ENCODE results near the gene TFR2. TPM values are rescaled to one million over a fixed set of nuclear protein-coding genes. Genes with fewer than 3 reads are reported as not detected.

Gene TFR2
- total RNA-seq, 1 experiment from 2014 or later: 11.8 TPM

DNA sequence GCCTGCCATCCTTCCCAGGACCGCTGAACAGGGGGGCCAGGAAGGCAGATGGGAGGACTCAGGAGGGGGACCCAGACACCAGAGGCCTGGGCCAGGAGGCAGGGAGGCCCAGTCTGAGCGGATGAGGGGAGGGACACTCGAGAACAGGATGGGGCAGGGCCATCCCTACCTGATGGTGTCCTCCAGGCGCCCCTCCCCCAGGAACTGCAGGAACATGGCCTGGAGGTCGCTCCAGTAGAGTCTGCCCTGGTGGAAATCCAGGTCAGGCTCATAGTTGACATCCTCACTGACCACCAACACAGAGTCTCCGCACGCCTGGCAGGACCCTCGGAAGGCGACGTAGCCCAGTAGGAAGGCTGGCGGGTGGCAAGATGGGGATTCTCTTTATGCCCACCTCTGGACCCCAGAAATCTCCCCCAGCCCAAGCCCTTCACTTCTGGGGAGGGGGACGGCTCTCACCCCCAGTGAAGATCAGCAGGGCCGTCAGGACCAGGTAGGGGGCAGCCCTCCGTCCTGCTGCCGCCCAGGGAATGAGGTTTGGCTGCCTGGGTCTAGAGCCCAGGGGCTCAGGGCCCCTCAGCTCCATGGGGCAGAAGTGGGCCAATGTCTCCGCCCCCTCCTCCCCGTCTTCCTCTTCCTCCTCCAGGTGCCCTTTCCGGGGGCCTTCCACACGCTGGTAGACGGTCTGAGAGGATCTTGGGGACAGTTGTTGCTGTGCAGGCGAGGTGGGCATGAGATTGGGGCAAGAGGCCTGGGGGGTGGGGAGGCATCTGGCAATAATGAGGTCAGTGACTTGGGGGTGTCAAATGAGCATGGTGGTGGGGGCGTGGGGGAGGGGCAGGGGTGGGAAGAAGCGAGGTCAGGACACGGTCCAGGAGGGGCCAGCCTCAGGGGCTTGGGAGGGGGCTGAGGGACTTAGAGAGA is 573 bp downstream of the TFR2 start:
- no peak overlapping the region for H2AFZ ChIP-seq (ENCODE audit: low read depth, low read length, poor library complexity, severe bottlenecking)
- ChIA-PET POLR2A (no interaction called here), RAD21 (ENCODE audit: low non-redundant PET in 1 of 2, low total read pairs in 2 of 2, uncharacterized antibody in 2 of 2, unreplicated experiment in 2 of 2) (no interaction called here), CTCF (no interaction called here)
- no peak overlapping the region for H3K27ac ChIP-seq (ENCODE audit: low read depth, low read length)
- H3K9ac ChIP-seq (ENCODE audit: low read length): no peak overlapping the region
- no peak for ATAC-seq
- H3K9me2 ChIP-seq (ENCODE audit: insufficient read depth): no peaks in the 10 kb centered on the region
- TF ChIP-seq CBX3 (IDR thresholded peaks at IDR 0.05; ENCODE audit: low read depth) (no peak), JUND (IDR thresholded peaks at IDR 0.05) (no peak), ELF1 (IDR thresholded peaks at IDR 0.05; ENCODE audit: borderline replicate concordance, low read depth) (no peak), TCF7L2 (IDR thresholded peaks at IDR 0.05; ENCODE audit: borderline replicate concordance, extremely low read depth, insufficient read depth, insufficient read length) (no peak), POLR2A (IDR thresholded peaks at IDR 0.05; ENCODE audit: borderline replicate concordance, extremely low read depth, insufficient read depth, insufficient read length) (no peak), FOSL1 (IDR thresholded peaks at IDR 0.05; ENCODE audit: low read depth) (no peak), ZFX (IDR thresholded peaks at IDR 0.05) (no peak)
- TF ChIP-seq, protein P1, sequence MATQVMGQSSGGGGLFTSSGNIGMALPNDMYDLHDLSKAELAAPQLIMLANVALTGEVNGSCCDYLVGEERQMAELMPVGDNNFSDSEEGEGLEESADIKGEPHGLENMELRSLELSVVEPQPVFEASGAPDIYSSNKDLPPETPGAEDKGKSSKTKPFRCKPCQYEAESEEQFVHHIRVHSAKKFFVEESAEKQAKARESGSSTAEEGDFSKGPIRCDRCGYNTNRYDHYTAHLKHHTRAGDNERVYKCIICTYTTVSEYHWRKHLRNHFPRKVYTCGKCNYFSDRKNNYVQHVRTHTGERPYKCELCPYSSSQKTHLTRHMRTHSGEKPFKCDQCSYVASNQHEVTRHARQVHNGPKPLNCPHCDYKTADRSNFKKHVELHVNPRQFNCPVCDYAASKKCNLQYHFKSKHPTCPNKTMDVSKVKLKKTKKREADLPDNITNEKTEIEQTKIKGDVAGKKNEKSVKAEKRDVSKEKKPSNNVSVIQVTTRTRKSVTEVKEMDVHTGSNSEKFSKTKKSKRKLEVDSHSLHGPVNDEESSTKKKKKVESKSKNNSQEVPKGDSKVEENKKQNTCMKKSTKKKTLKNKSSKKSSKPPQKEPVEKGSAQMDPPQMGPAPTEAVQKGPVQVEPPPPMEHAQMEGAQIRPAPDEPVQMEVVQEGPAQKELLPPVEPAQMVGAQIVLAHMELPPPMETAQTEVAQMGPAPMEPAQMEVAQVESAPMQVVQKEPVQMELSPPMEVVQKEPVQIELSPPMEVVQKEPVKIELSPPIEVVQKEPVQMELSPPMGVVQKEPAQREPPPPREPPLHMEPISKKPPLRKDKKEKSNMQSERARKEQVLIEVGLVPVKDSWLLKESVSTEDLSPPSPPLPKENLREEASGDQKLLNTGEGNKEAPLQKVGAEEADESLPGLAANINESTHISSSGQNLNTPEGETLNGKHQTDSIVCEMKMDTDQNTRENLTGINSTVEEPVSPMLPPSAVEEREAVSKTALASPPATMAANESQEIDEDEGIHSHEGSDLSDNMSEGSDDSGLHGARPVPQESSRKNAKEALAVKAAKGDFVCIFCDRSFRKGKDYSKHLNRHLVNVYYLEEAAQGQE (IDR thresholded peaks at IDR 0.05; ENCODE audit: low read depth): no peak
- TF ChIP-seq, protein P2, sequence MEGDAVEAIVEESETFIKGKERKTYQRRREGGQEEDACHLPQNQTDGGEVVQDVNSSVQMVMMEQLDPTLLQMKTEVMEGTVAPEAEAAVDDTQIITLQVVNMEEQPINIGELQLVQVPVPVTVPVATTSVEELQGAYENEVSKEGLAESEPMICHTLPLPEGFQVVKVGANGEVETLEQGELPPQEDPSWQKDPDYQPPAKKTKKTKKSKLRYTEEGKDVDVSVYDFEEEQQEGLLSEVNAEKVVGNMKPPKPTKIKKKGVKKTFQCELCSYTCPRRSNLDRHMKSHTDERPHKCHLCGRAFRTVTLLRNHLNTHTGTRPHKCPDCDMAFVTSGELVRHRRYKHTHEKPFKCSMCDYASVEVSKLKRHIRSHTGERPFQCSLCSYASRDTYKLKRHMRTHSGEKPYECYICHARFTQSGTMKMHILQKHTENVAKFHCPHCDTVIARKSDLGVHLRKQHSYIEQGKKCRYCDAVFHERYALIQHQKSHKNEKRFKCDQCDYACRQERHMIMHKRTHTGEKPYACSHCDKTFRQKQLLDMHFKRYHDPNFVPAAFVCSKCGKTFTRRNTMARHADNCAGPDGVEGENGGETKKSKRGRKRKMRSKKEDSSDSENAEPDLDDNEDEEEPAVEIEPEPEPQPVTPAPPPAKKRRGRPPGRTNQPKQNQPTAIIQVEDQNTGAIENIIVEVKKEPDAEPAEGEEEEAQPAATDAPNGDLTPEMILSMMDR (IDR thresholded peaks at IDR 0.05 in 2 of 3, conservative IDR thresholded peaks at IDR 0.05 in 1 of 3; ENCODE audit: borderline replicate concordance in 1 of 3, insufficient read depth in 1 of 3, low read depth in 2 of 3, low read length in 2 of 3): no peak
- TF ChIP-seq, protein P3, sequence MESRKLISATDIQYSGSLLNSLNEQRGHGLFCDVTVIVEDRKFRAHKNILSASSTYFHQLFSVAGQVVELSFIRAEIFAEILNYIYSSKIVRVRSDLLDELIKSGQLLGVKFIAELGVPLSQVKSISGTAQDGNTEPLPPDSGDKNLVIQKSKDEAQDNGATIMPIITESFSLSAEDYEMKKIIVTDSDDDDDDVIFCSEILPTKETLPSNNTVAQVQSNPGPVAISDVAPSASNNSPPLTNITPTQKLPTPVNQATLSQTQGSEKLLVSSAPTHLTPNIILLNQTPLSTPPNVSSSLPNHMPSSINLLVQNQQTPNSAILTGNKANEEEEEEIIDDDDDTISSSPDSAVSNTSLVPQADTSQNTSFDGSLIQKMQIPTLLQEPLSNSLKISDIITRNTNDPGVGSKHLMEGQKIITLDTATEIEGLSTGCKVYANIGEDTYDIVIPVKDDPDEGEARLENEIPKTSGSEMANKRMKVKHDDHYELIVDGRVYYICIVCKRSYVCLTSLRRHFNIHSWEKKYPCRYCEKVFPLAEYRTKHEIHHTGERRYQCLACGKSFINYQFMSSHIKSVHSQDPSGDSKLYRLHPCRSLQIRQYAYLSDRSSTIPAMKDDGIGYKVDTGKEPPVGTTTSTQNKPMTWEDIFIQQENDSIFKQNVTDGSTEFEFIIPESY (IDR thresholded peaks at IDR 0.05; ENCODE audit: extremely low read depth, insufficient replicate concordance, low read length): no peak
- peaks cover 4 to 13% of the 10 kb centered on the region in 2 experiments for H3K4me1 ChIP-seq (ENCODE audit: control insufficient read depth in 1 of 2, insufficient read depth in 2 of 2, low read length in 2 of 2)
- no peaks in the 10 kb centered on the region for H3K36me3 ChIP-seq (ENCODE audit: control insufficient read depth in 1 of 2, insufficient read depth in 2 of 2, low read length in 2 of 2)
- BruUV-seq (replicated peaks): no TSS peak
- no peak overlapping the region for H3K4me2 ChIP-seq (ENCODE audit: low read length)
- H3K9me3 ChIP-seq (ENCODE audit: control insufficient read depth in 1 of 2, insufficient read depth in 1 of 2, low read depth in 1 of 2, low read length in 2 of 2): no peaks in the 10 kb centered on the region
- no peaks in the 10 kb centered on the region for H4K20me1 ChIP-seq (ENCODE audit: insufficient read depth)
- H3K79me2 ChIP-seq (ENCODE audit: insufficient read depth, low read length): no peaks in the 10 kb centered on the region
- no peak for DNase-seq (ENCODE audit: low read depth, low spot score)
- H3K27me3 ChIP-seq (ENCODE audit: insufficient read depth, low read length): no peaks in the 10 kb centered on the region
- intact Hi-C loops (cut with micrococcal nuclease): no loop called here
- no peak overlapping the region for H3K4me3 ChIP-seq (replicated peaks in 1 of 2; ENCODE audit: low read depth in 1 of 2, low read length in 2 of 2)

All from HCT116 (cell line).